Inflammatory macrophage treated with lipopolysaccharide for 1 hour (primary cell): Measurements from ENCODE around the gene SRPK3.
"Not testable (repeated sequence)": the region's sequence is repeated elsewhere in the genome, so short reads cannot be mapped to it uniquely, and the experiment has no call there.

ENCODE experiments used
- DNase-seq, 2 donors: peaks; one replicate each; pipeline ENCODE4 v3.0.0-alpha.2; 2020 to 2022

The SRPK3 gene, protein sequence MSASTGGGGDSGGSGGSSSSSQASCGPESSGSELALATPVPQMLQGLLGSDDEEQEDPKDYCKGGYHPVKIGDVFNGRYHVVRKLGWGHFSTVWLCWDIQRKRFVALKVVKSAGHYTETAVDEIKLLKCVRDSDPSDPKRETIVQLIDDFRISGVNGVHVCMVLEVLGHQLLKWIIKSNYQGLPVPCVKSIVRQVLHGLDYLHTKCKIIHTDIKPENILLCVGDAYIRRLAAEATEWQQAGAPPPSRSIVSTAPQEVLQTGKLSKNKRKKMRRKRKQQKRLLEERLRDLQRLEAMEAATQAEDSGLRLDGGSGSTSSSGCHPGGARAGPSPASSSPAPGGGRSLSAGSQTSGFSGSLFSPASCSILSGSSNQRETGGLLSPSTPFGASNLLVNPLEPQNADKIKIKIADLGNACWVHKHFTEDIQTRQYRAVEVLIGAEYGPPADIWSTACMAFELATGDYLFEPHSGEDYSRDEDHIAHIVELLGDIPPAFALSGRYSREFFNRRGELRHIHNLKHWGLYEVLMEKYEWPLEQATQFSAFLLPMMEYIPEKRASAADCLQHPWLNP

DNA sequence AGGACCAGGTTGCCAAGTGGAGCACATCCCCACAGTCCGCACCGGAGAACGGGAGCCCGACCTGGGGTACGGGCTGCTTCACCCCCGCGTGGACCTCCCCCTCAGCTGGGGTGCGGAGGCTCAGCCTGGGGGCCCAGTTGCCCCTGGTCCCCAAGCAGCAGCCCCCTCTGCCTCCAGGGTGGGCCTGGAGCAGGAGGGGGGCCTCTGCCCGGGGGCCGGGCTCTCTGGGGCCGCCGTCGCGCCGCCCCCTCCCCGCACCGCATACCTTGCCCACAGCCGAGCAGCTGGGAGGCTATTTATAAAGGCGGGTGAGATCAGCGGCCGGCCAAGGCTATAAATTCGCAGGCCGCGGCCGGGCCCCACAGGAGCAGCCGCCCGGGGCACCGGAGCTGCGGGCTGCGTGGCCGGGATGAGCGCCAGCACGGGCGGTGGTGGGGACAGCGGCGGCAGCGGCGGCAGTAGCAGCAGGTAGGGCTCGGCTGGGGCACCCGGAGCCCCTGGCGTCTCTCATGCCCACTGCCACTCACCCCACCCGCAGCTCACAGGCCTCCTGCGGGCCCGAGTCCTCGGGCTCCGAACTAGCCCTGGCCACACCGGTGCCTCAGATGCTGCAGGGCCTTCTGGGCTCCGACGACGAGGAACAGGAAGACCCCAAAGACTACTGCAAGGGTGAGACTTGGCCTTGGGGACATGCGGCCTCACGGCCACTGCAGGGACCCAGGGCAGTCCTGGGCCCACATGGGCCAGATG is at the start of gene SRPK3:
TSS of gene SRPK3 (plus strand) at position 364 of the 750 bp plus-strand sequence. CDS start at position 410, 46 bp downstream.
- no peak for DNase-seq

DNA sequence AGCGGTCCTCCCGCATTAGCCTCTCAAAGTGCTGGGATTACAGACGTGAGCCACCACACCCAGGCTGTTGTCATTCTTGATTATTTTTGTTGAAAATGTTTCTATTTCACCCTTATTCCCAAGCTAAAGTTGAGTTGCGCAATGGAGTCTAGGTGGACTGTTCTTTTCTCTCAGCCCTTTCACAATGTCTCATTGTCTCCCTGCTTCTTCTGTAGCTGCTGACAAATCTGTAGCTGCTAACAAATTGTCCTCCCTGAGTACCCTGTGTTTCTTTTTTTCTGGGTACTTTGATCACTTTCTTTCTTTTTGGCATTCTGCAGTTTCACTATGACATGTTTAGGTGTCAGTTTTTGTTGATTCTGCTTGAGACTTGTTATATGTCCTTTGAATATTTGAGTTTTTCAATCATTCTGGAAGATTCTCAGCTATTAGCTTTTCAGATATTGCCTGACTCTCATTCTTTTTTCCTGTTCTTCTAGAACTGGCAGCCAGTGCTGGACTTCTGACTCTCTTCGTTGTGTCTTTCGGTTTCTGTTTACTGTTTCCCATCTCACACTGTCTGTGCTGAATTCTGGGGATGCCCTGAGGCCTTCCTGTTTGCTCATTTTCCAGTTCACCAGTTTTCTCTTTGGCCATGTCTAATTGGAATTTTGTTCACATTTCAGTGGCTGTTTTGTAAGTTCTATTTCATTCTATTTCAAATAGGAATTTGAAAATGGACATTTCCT is 49.6 kb upstream of the SRPK3 start:
- DNase-seq: peak in 1 of 2 donors; percentile 10

DNA sequence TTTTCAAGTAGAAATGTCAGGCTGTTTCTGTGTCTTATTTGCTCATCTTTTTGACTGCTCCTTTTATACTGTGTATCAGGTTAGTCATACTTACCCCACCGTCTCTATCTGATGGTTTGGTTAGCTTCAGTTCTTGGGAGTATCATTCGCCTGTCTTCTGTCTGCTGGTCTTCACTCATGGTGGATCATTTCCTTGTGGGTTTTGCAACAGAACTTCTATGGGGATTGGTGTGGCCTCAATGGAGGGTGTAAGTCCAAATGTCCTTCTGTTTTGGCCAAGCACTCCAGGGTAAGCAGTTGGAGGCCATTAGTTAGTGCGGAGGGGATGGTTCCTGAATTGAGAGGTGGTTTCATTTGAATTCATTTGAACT is 49.0 kb upstream of the SRPK3 start:
- DNase-seq: no peak

DNA sequence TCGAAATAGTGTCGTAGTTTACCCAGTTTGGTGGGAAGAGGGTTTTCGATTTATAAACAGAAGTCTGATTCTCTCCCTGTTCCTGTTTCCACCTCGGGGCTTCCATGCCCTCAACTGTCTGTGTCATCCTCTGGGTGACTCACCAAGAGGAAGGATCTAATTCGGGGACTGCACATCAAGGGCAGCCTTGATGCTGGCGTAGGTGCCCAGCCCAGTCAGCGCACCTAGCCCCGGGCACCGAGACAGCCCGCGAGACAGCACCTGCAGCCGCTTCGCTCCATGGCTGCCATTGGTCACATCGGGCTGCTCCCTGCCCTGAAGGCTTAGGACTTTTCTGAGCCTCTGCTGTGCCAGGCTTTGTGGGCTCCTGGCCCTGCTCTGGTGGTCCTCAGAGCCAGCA is 48.4 kb upstream of the SRPK3 start:
- peak; percentile 74 to 84 for DNase-seq

DNA sequence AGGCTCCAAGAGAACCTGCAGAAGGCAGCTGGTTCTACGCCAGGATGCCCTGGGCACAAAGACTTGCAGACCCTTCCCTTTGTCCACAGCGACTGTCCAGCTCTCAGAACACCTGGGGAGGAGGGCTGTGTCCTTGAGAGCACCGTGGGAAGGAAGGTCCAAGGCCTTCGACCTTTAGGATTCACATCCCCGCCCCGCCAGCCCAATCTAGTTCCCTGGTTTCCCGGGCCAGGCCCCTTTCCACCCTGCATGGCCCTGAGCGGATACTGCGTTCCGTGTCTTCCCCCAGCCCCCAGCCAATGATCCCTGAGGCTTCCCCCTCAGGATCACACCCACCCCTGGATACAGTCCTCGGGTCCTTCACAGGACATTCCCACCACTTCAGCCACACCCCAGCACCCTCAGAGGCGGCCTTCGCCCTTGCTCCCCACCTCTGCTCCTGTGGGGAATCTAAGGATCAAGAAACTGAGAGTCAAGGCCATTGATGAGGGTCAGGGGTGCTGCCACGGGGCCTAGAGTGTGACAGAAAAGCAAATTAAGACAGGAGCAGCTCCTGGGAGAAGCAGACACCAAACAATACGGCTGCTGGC is 47.1 kb upstream of the SRPK3 start:
- DNase-seq: no peak

DNA sequence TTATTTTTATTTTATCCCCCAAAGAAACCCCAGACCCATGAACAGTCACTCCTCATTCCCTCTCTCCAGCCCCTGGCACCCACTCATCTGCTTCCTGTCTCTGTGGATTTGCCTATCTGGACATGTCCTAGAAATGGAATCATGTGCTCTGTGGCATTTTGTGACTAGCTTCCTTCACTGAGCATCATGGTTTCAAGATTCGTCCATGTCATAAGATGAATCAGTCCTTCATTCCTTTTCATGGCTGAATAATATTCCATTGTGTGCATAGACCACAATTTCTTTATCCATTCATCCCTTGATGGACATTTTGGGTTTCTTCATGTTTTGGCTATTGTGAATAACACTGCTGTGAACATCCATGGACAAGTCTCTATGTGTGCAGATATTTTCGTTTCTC is 46.0 kb upstream of the SRPK3 start:
- no peak for DNase-seq

DNA sequence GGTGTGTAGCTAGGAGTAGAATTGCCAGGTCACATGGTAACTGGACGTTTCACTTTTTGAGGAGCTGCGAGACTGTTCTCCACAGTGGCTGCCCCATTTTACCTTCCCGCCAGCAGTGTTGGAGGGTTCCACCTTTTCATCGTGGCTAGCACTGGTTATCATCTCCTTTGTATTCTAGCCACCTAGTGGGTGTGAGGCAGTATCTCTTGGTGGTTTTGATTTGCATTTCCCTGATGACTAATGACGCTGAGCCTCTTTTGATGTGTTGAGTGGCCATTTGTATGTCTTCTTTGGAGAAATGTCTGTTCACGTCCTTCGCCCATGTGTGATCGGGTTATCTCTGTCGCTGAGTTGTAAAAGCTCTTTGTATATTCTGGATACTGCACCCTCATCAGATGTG is 45.6 kb upstream of the SRPK3 start:
- no peak for DNase-seq

DNA sequence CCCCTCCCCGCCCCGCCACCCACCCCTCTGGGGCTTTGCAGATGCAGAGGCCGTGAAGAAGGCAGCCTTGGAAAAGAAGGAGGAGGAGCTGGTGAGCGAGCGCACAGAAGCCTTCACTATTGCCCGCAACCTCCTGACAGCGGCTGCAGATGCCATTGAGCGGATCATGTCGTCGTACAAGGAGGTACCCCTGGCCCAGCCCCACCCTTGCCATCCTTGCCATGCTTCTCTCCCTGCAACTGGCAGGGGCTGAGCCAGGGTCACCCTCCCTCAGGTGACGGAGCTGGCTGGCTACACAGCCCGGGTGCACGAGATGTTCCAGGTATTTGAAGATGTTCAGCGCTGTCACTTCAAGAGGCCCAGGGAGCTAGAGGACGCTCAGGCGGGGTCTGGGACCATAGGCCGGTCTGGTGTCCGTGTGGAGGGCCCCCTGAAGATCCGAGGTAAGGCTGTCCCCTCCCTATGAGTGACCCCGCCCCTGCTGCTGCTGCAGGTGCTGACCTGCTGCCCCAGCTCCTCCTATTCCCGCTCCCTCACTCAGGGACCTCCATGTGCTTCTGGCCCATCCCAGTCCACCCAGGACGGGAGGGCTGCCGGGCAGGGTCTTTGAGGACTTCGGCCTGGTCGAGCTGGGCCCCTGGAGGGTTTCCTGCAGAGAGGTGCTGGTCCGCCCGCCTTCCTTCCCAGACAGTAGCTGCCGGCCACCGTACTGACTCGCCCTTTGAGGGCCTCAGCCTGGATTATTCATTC is 44.6 kb upstream of the SRPK3 start:
- no peak for DNase-seq

DNA sequence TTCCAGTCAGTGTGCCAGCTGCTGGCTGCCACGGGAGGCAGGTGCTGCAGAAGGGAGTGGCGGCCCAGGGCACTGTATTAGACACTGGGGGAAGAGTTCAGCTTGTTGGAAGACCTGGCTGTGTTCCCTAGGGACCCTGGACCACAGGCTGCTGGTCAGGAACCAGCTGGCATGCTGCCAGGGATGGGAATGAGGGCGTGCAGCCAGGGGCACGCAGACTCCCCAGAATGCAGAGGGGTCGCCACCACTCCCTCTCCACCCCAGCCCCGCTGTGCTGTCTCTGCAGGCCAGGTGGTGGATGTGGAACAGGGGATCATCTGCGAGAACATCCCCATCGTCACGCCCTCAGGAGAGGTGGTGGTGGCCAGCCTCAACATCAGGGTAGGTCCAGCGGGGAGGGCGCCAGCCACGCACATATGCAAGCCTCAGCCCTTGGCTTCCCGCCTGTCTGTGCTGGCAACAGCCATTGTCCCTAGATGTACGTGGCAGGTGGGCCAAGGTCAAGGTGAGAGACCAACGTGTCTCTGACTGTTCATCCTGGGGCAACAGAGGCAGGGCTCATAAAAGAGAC is 43.9 kb upstream of the SRPK3 start:
- no peak for DNase-seq

DNA sequence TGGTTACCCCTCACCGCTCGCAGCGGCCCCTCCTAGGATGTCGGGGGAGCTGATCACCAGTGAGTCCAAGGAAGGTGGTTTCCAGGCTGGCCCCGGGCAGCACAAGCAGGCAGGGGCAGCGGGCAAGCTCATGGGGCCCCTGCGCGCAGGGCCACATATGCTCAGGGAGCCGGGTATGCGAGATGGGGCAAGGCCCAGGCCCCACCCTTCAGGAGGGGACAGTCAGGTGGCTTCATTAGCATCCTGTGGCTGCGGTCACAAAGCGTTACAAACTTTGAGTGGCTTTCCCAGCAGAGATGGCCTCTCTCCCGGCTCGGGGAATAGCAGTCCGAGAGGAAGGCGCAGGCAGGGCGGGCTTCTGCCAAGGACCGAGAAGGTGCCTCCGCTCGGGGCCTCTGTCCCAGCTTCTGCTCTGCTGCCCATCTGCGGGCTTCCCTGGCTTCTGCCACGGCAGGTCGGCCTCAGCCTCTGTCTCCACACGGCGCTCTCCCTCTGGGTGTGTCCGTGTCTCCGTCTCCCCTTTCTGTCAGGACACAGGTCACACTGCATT is 42.7 kb upstream of the SRPK3 start:
- no peak for DNase-seq

DNA sequence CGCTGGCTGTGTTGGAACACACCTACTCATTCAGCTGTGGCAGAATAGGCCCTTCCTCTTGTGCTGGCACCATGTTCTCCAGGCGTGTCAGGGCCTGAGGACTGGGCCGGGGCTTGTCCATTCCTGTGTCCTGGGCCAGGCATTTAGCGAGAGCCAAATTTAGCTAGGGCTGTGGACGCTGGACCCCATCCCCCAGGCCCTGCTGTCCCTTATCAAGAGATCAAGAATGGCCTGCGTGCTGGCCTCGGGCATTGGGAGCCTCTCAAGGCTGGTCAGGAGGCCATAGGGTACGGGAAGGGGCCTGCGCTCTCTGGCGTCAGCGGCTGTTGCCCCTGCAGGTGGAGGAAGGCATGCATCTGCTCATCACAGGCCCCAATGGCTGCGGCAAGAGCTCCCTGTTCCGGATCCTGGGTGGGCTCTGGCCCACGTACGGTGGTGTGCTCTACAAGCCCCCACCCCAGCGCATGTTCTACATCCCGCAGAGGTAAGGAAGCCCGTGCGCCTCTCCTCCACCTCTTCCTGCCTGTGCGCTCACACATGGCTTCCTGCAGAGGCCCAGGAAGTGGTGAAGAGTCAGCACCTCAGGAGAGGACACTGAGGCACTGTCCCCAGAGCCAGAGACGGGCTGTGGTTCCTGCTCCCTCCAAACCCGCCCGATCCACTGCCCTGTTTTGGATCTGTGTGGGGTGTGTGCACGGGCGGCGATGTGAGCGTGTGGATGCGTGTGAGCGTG is 40.9 kb upstream of the SRPK3 start:
- no peak for DNase-seq

DNA sequence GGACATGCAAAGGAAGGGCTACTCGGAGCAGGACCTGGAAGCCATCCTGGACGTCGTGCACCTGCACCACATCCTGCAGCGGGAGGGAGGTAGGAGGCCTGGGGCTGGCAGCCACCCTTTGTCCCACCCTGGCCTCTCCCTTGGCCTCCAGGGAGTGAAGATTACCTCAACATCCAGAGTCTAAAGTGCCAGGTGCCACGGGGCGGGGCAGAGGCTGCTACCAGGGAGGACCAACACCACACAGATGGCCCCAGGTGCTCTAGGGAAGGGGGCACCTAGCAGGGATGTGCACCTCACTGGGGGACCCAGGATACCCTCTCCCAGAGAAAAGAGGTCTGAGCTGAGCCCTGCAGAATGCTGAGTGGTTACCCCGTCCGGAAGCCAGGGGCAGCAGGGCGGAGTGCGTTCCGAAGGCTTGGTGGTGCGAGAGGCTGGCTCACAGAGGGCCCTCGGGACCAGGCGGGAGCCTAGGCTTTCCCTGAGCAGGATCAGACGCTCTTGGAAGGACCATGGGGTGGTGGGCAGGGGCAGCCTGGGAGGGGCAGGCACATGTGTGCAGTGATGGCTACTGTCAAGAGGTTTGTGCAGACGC is 40.1 kb upstream of the SRPK3 start:
- DNase-seq: no peak

DNA sequence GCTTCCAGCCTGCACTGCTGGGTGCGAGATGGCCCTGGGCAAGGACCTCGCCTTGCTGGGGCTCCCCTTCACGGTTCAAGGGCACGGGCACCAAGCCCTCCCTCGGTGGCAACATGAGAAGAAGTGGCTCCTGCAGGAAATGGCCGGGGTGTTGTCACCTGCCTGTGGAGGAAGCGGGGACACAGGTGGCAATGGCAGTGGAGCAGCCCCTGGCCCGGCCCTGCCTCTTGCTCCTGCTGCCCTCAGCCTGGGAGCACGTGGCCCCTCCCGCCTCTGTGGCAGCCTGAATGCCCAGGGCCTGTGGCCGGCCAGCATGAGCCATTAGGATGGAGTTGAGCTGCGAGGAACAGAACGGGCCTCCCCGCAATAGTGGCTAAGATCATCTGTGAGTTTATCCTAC is 39.4 kb upstream of the SRPK3 start:
- no peak for DNase-seq

DNA sequence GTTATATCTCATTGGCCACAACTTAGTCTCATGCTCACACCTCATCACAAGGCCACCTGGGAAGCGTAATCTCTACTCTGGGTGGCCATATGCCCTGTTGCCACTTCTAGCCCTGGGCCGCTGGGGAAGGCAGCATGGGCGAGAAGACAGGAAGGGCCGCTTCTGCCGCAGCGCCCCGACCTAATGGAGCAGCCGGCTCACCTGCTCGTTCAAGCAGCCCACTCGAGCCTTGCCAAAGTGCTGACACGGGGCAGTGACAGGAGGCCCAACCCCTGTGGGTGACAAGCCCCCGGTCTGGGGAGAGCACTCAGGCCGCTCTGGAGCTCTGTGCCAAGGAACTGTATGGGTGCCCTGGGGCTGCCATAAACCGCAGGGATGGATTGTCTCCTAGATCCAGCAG is 38.7 kb upstream of the SRPK3 start:
- DNase-seq: not testable (repeated sequence)

DNA sequence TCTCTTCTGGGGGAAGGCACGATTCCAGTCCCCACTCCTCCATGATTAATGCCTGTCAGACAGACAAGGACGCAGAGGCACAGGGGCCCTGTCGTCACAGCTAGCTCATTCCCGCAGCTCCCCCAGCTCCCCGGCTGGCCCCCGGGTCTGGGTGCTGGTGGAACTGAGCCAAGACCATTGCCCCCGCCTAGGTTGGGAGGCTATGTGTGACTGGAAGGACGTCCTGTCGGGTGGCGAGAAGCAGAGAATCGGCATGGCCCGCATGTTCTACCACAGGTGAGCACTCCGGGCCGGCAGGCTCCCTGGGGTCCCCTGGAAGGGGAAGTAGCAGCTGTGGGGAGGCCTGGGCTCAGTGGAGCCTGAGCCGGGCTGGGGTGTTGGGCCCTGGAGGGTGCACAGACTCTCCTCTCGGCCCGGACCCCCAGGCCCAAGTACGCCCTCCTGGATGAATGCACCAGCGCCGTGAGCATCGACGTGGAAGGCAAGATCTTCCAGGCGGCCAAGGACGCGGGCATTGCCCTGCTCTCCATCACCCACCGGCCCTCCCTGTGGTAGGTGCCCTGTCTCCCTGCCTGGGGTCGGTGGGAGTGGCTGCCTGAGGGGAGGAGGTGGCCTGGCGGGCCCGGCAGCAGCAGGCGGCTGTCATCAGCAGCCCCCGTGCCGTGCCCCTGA is 37.9 kb upstream of the SRPK3 start:
- DNase-seq: not testable (repeated sequence)

DNA sequence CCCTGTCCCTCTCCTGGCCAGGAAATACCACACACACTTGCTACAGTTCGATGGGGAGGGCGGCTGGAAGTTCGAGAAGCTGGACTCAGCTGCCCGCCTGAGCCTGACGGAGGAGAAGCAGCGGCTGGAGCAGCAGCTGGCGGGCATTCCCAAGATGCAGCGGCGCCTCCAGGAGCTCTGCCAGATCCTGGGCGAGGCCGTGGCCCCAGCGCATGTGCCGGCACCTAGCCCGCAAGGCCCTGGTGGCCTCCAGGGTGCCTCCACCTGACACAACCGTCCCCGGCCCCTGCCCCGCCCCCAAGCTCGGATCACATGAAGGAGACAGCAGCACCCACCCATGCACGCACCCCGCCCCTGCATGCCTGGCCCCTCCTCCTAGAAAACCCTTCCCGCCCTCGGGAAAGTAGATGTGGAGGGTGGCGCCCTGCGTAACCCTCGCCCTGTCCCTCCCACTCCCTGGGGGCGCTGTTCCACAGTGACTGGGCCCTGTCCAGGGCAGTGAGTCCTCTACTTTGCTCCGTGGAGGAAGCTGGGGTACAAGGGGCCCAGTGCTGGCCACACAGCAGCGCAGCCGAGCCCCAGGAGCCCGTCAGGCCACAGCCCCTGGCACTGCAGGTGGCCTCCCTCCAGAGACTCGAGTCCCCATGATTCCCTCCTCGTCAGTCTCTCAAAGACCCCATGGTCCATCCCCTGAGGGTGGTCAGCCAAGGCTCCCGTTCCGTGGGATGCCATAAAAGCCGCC is 37.2 kb upstream of the SRPK3 start:
- DNase-seq: not testable (repeated sequence)

DNA sequence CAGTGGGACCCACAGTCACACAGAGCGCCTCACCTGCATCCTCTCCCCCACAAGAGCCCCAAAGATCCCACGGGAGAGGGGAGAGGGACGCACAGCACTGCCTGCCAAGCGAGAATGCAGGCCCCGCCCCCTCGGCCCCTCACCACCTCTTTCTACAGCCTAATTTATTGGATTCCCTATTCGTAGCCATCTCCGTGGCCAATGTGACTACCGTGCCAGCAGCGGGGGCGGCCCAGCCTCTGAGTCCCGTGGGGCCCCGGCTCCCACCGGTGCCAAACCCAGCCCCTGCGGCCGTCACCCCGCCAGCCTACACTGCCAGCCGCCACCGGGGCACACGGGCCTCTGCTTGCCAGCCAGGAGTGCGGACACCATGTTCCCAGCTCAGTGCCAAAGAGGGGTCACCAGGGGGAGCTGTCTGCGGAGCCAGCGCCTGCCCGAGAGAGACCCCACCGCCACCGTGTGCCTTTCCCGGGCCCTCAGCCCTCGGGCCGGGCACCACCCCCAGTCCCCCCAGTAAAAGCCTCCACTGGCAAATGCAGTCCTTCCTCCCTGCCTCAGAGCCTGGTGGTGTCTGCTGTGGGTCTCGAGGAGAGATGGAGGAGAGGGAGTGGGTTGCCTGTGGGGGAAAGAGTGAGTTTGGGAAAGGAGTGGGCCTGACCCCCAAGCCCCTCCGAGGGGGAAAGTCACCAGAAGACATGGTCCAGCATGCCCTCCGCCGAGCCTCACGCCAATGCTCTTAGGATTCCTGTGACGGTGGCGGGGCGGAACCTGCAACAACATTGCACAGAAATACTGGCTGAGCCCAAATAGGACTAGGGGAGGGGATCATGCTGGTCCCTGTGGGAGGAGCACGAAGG is 36.4 kb upstream of the SRPK3 start:
- no peak for DNase-seq

DNA sequence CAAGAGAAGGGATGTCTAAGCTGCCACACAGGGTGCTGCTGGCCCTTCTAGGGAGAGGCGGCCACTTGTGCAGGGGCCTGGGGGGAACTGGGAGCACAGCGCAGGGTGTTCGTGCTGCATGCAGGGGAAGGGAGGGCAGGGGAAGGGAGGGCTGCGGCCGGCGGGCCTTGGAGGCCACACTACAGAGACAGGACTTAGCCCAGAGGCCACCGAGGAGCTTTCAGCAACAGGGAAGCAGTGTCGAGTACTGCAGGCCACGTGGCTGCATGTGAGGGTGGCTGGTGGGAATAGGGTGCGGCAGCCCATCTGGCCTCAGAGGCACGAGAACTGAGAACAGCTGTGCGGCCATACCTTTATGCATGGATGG is 35.8 kb upstream of the SRPK3 start:
- DNase-seq: not testable (repeated sequence)
